HepG2 (cell line): Measurements from ENCODE around the gene SCAF4. TPM values are rescaled to one million over a fixed set of nuclear protein-coding genes. Genes with fewer than 3 reads are reported as not detected.

ENCODE experiments used
- DBP ChIP-seq: sonication (generic); formaldehyde crosslinking; IDR thresholded peaks from 2 replicates; pipeline ENCODE4 v1.4.0; 2020; ENCODE audit warnings: missing genetic modification reagents; ENCODE audit errors: not compliant biosample characterization
- EED ChIP-seq: sonication (generic); formaldehyde crosslinking; IDR thresholded peaks from 2 replicates; pipeline ENCODE4 v1.5.0; 2020; ENCODE audit warnings: mild to moderate bottlenecking, missing genetic modification reagents
- FOXM1 ChIP-seq: sonication (generic); formaldehyde crosslinking; IDR thresholded peaks from 2 replicates; pipeline ENCODE4 v1.5.0; 2020; ENCODE audit warnings: missing genetic modification reagents
- HCFC1 ChIP-seq: fragments of 150-350 bp; IDR thresholded peaks from 2 replicates; pipeline ENCODE4 v1.6.1; 2014; ENCODE audit warnings: low read depth, low read length
- HHEX ChIP-seq: IDR thresholded peaks from 2 replicates; pipeline ENCODE4 v1.6.1; 2016; ENCODE audit warnings: control low read depth
- HOXA7 ChIP-seq: sonication (generic); formaldehyde crosslinking; IDR thresholded peaks from 2 replicates; pipeline ENCODE4 v1.8.1; 2022; ENCODE audit warnings: mild to moderate bottlenecking, missing genetic modification reagents, moderate library complexity
- MAF1 ChIP-seq: sonication (generic); formaldehyde crosslinking; IDR thresholded peaks from 2 replicates; pipeline ENCODE4 v1.5.0; 2020; ENCODE audit warnings: missing genetic modification reagents, borderline replicate concordance
- MEF2D ChIP-seq: sonication (generic); formaldehyde crosslinking; IDR thresholded peaks from 2 replicates; pipeline ENCODE4 v1.5.1; 2020; ENCODE audit warnings: mild to moderate bottlenecking, missing genetic modification reagents
- NBN ChIP-seq: fragments of 450-650 bp; conservative IDR thresholded peaks from 2 replicates; pipeline ENCODE4 v1.6.1; 2017
- NCOA1 ChIP-seq: sonication (generic); formaldehyde crosslinking; IDR thresholded peaks from 2 replicates; pipeline ENCODE4 v1.9.0; 2021; ENCODE audit warnings: missing genetic modification reagents
- PLSCR1 ChIP-seq: sonication (generic); formaldehyde crosslinking; IDR thresholded peaks from 2 replicates; pipeline ENCODE4 v1.5.0; 2020; ENCODE audit warnings: missing genetic modification reagents, mild to moderate bottlenecking, borderline replicate concordance
- PPARG ChIP-seq: conservative IDR thresholded peaks from 2 replicates; pipeline ENCODE4 v1.6.1; 2016; ENCODE audit warnings: missing biosample characterization, missing genetic modification reagents
- RXRB ChIP-seq: IDR thresholded peaks from 2 replicates; pipeline ENCODE4 v1.6.1; 2016; ENCODE audit warnings: borderline replicate concordance, missing genetic modification reagents, missing compliant biosample characterization
- SMYD3 ChIP-seq: sonication (generic); formaldehyde crosslinking; IDR thresholded peaks from 2 replicates; pipeline ENCODE4 v1.8.1; 2023; ENCODE audit warnings: mild to moderate bottlenecking, missing genetic modification reagents
- TBL1XR1 ChIP-seq: fragments of 150-350 bp; IDR thresholded peaks from 2 replicates; pipeline ENCODE4 v1.6.1; 2014; ENCODE audit warnings: borderline replicate concordance, low read length; ENCODE audit not compliant: partially characterized antibody
- THAP8 ChIP-seq: sonication (generic); formaldehyde crosslinking; IDR thresholded peaks from 2 replicates; pipeline ENCODE4 v1.5.1; 2020; ENCODE audit warnings: missing genetic modification reagents, mild to moderate bottlenecking, borderline replicate concordance
- TOPORS ChIP-seq: sonication (generic); formaldehyde crosslinking; IDR thresholded peaks from 2 replicates; pipeline ENCODE4 v1.8.0; 2023; ENCODE audit warnings: mild to moderate bottlenecking, missing genetic modification reagents
- ZBTB33 ChIP-seq: sonication (generic); formaldehyde crosslinking; IDR thresholded peaks from 2 replicates; pipeline ENCODE4 v1.4.0; 2020; ENCODE audit warnings: missing genetic modification reagents
- ZNF18 ChIP-seq: sonication (generic); formaldehyde crosslinking; IDR thresholded peaks from 2 replicates; pipeline ENCODE4 v1.8.0; 2022; ENCODE audit warnings: mild to moderate bottlenecking, missing genetic modification reagents; ENCODE audit not compliant: insufficient replicate concordance
- ZNF235 ChIP-seq: sonication (generic); formaldehyde crosslinking; IDR thresholded peaks from 2 replicates; pipeline ENCODE4 v1.8.1; 2023; ENCODE audit warnings: mild to moderate bottlenecking, missing genetic modification reagents, borderline replicate concordance
- ZNF282 ChIP-seq: fragments of 450-650 bp; IDR thresholded peaks from 2 replicates; pipeline ENCODE4 v1.6.1; 2018; ENCODE audit not compliant: partially characterized antibody
- ZNF572 ChIP-seq: sonication (generic); formaldehyde crosslinking; IDR thresholded peaks from 2 replicates; pipeline ENCODE4 v1.5.1; 2020; ENCODE audit warnings: mild to moderate bottlenecking, missing genetic modification reagents
- polyA plus RNA-seq, 8 experiments: library from polyadenylated mRNA; depleted of rRNA in 3 of 8; stranded (reverse) in 7 of 8; unstranded in 1 of 8; fragments of >200 nt; fragmentation: Illumina TruSeq in 4 of 8; extraction: Trizol in 4 of 8; gene quantifications; 2 replicates each; pipeline versions ENCODE4 v1.2.1 to v1.2.3, GENCODE V29; 2011 to 2016; ENCODE audit warnings: low read depth in 4 of 8, missing spikeins in 1 of 8, mixed read lengths in 1 of 8; ENCODE audit not compliant: insufficient read depth in 1 of 8
- total RNA-seq, 5 experiments: library from RNA; depleted of rRNA; stranded (reverse); fragments of >200 nt; fragmentation: Illumina TruSeq; extraction: Trizol; gene quantifications; 2 replicates each; pipeline ENCODE4 v1.2.3, GENCODE V29; 2016; ENCODE audit warnings: low read depth in 1 of 5
- TF ChIP-seq, protein P1 (sequence below): IDR thresholded peaks from 2 replicates; pipeline ENCODE4 v1.6.1; 2012; ENCODE audit warnings: inconsistent platforms
- TF ChIP-seq, protein P2 (sequence below): sonication (generic); formaldehyde crosslinking; IDR thresholded peaks from 2 replicates; pipeline ENCODE4 v1.4.0; 2020; ENCODE audit warnings: missing genetic modification reagents

Gene SCAF4
- total and polyA plus RNA-seq, 2 of the 13 experiments (the other 11 are each of a cell fraction or from before 2014, with no cell fraction given), result 9.1 to 11.5 TPM

GRCh38 chr21:31731857-31732596 lies at the start of gene SCAF4 (continued):
- TF ChIP-seq PPARG (CRISPR knock-in tag), result no peak
- no peak for TF ChIP-seq HCFC1
- no peak for TF ChIP-seq ZNF572 (CRISPR knock-in tag)
- no peak for TF ChIP-seq MEF2D (CRISPR knock-in tag)
- TF ChIP-seq, protein P1, sequence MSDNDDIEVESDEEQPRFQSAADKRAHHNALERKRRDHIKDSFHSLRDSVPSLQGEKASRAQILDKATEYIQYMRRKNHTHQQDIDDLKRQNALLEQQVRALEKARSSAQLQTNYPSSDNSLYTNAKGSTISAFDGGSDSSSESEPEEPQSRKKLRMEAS, result peak; percentile 82
- no peak for TF ChIP-seq ZBTB33 (CRISPR knock-in tag)
- peak; percentile 38; the same call in 1 of the 2 replicates for TF ChIP-seq TOPORS (CRISPR knock-in tag)
- TF ChIP-seq NBN, result no peak
- TF ChIP-seq PLSCR1, result no peak
- TF ChIP-seq THAP8 (CRISPR knock-in tag), result no peak; the same call in 1 of the 2 replicates
- no peak for TF ChIP-seq RXRB (CRISPR knock-in tag)
- TF ChIP-seq ZNF282, result no peak
- TF ChIP-seq FOXM1 (CRISPR knock-in tag), result no peak
- 0 out of 2 replicates have a peak, but pooled peaks have one; percentile 19 for TF ChIP-seq SMYD3
- 0 out of 2 replicates have a peak, but pooled peaks have one; percentile 10 for TF ChIP-seq MAF1 (CRISPR knock-in tag)
- no peak for TF ChIP-seq HHEX (CRISPR knock-in tag)
- TF ChIP-seq, protein P2, sequence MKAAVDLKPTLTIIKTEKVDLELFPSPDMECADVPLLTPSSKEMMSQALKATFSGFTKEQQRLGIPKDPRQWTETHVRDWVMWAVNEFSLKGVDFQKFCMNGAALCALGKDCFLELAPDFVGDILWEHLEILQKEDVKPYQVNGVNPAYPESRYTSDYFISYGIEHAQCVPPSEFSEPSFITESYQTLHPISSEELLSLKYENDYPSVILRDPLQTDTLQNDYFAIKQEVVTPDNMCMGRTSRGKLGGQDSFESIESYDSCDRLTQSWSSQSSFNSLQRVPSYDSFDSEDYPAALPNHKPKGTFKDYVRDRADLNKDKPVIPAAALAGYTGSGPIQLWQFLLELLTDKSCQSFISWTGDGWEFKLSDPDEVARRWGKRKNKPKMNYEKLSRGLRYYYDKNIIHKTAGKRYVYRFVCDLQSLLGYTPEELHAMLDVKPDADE, result no peak
- no peak for TF ChIP-seq HOXA7 (CRISPR knock-in tag)
- TF ChIP-seq EED (CRISPR knock-in tag), result no peak
- TF ChIP-seq NCOA1 (CRISPR knock-in tag), result no peak
- no peak for TF ChIP-seq ZNF18
- no peak for TF ChIP-seq ZNF235 (CRISPR knock-in tag)
- TF ChIP-seq DBP (CRISPR knock-in tag), result no peak
- no peak for TF ChIP-seq TBL1XR1
